Osteocyte (in vitro differentiated cells): ENCODE results near the gene HRH2. TPM values are rescaled to one million over a fixed set of nuclear protein-coding genes. Genes with fewer than 3 reads are reported as not detected.

Experiments used
- DNase-seq: peaks from one replicate; pipeline ENCODE4 v3.0.0; 2021; ENCODE audit warnings: mixed read lengths; ENCODE audit not compliant: unreplicated experiment; ENCODE audit errors: extremely low spot score
- H3K27ac Mint-ChIP-seq: one replicate; pipeline ENCODE4 v1.8.0; 2021; ENCODE audit warnings: mild to moderate bottlenecking, mixed read lengths; ENCODE audit not compliant: unreplicated experiment
- H3K27me3 Mint-ChIP-seq: one replicate; pipeline ENCODE4 v1.8.0; 2021; ENCODE audit warnings: mixed read lengths; ENCODE audit not compliant: unreplicated experiment
- H3K36me3 Mint-ChIP-seq: one replicate; pipeline ENCODE4 v1.8.0; 2021; ENCODE audit warnings: mixed read lengths; ENCODE audit not compliant: unreplicated experiment
- H3K4me1 Mint-ChIP-seq: one replicate; pipeline ENCODE4 v1.8.0; 2021; ENCODE audit warnings: mixed read lengths; ENCODE audit not compliant: unreplicated experiment
- H3K4me3 Mint-ChIP-seq: one replicate; pipeline ENCODE4 v1.8.0; 2021; ENCODE audit warnings: mild to moderate bottlenecking, moderate library complexity, mixed read lengths; ENCODE audit not compliant: unreplicated experiment
- H3K9me3 Mint-ChIP-seq: one replicate; pipeline ENCODE4 v1.8.0; 2021; ENCODE audit warnings: mixed read lengths; ENCODE audit not compliant: unreplicated experiment
- CTCF ChIP-seq: fragments of 200-600 bp; sonication (generic); IDR thresholded peaks from 2 replicates; pipeline ENCODE4 v1.5.0; 2021; ENCODE audit warnings: antibody characterized with exemption, mild to moderate bottlenecking, moderate library complexity
- total RNA-seq: library from RNA; stranded (reverse); gene quantifications from 2 replicates; pipeline ENCODE4 v1.2.1, GENCODE V29; 2021

Gene HRH2
- total RNA-seq, 1 donor from 2014 or later, result not detected

- no peak for DNase-seq
- Mint-ChIP-seq H3K9me3 (no peaks in the 10 kb centered on the region), H3K27ac (no peak overlapping the region), H3K4me1 (no peaks in the 10 kb centered on the region), H3K36me3 (no peaks in the 10 kb centered on the region), H3K4me3 (no peak overlapping the region), H3K27me3 (no peaks in the 10 kb centered on the region)
- TF ChIP-seq CTCF, result no peak
Observed at GRCh38 chr5:175666216-175666615, 8.3 kb downstream of the HRH2 start.

- no peak for DNase-seq
- Mint-ChIP-seq H3K27ac (no peak overlapping the region), H3K9me3 (no peaks in the 10 kb centered on the region), H3K4me1 (no peaks in the 10 kb centered on the region), H3K27me3 (no peaks in the 10 kb centered on the region), H3K36me3 (no peaks in the 10 kb centered on the region), H3K4me3 (no peak overlapping the region)
- no peak for TF ChIP-seq CTCF
Observed at GRCh38 chr5:175668006-175668405, 10.1 kb downstream of the HRH2 start.

- no peaks in the 10 kb centered on the region for H3K36me3 Mint-ChIP-seq
- no peak overlapping the region for H3K27ac Mint-ChIP-seq
- no peaks in the 10 kb centered on the region for H3K9me3 Mint-ChIP-seq
- H3K4me3 Mint-ChIP-seq, result no peak overlapping the region
- TF ChIP-seq CTCF, result no peak
- H3K27me3 Mint-ChIP-seq, result no peaks in the 10 kb centered on the region
- no peaks in the 10 kb centered on the region for H3K4me1 Mint-ChIP-seq
- DNase-seq, result no peak
Observed at GRCh38 chr5:175670372-175670771, 12.5 kb downstream of the HRH2 start.

GRCh38 chr5:175671013-175671412, 13.1 kb downstream of the HRH2 start:
- Mint-ChIP-seq H3K9me3 (no peaks in the 10 kb centered on the region), H3K27me3 (no peaks in the 10 kb centered on the region), H3K27ac (no peak overlapping the region), H3K36me3 (no peaks in the 10 kb centered on the region), H3K4me1 (no peaks in the 10 kb centered on the region), H3K4me3 (no peak overlapping the region)
- DNase-seq, result no peak
- no peak for TF ChIP-seq CTCF

- Mint-ChIP-seq H3K4me1 (no peaks in the 10 kb centered on the region), H3K4me3 (no peak overlapping the region), H3K9me3 (no peaks in the 10 kb centered on the region), H3K27ac (no peak overlapping the region), H3K27me3 (no peaks in the 10 kb centered on the region), H3K36me3 (no peaks in the 10 kb centered on the region)
- no peak for DNase-seq
- TF ChIP-seq CTCF, result no peak
Observed at GRCh38 chr5:175672976-175673648, 15.2 kb downstream of the HRH2 start.
